Stimulated activated naive CD8-positive, alpha-beta T cell treated with anti-CD3 and anti-CD28 coated beads, Interleukin-15, Interleukin-2, amounts not matched to agents 100 ng/mL and 50 ng/mL, for 24 hours (primary cell): ENCODE results near the gene NPB.

Experiments used
- H3K27ac Mint-ChIP-seq: one replicate; pipeline ENCODE4 v1.8.0; 2021; ENCODE audit warnings: mild to moderate bottlenecking, mixed read lengths
- H3K27me3 Mint-ChIP-seq: one replicate; pipeline ENCODE4 v1.8.0; 2021; ENCODE audit warnings: mixed read lengths
- H3K36me3 Mint-ChIP-seq: one replicate; pipeline ENCODE4 v1.8.0; 2021; ENCODE audit warnings: low read depth, mixed read lengths
- H3K4me1 Mint-ChIP-seq: one replicate; pipeline ENCODE4 v1.8.0; 2021; ENCODE audit warnings: low read depth, mixed read lengths
- H3K4me3 Mint-ChIP-seq: one replicate; pipeline ENCODE4 v1.8.0; 2021; ENCODE audit warnings: mild to moderate bottlenecking, mixed read lengths
- H3K9me3 Mint-ChIP-seq: one replicate; pipeline ENCODE4 v1.8.0; 2021; ENCODE audit warnings: mixed read lengths

NPB gene

GRCh38 chr17:81930142-81931125 lies 28.4 kb downstream of the NPB start:
- Mint-ChIP-seq H3K9me3 (no peaks in the 10 kb centered on the region), H3K27ac (no peak overlapping the region), H3K4me3 (no peak overlapping the region), H3K36me3 (peaks cover 13% of the 10 kb centered on the region), H3K4me1 (peaks cover 30% of the 10 kb centered on the region), H3K27me3 (peaks cover 4% of the 10 kb centered on the region)

DNA sequence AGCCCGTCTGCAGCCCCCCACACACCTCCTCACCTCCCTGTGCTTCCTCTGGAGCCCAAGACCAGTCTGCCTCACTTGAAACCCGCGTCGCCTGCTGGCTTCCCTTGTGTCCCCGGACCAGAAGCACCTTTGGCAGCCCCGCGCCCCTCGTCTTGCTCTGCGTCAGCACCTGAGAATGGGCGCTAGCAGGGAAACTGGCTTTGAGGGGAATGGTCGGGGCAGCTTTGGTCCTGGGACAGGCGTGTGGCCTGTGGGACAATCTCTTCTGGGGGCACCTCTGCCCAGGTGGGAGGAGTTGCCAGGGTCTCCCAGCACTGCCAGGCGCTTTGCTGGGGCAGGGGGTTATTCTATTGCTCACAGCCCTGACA lies 29.1 kb downstream of the NPB start:
- H3K4me1 Mint-ChIP-seq, result peaks cover 31% of the 10 kb centered on the region
- H3K4me3 Mint-ChIP-seq, result no peak overlapping the region
- no peaks in the 10 kb centered on the region for H3K9me3 Mint-ChIP-seq
- peaks cover 4% of the 10 kb centered on the region for H3K27me3 Mint-ChIP-seq
- peaks cover 19% of the 10 kb centered on the region for H3K36me3 Mint-ChIP-seq
- no peak overlapping the region for H3K27ac Mint-ChIP-seq

DNA sequence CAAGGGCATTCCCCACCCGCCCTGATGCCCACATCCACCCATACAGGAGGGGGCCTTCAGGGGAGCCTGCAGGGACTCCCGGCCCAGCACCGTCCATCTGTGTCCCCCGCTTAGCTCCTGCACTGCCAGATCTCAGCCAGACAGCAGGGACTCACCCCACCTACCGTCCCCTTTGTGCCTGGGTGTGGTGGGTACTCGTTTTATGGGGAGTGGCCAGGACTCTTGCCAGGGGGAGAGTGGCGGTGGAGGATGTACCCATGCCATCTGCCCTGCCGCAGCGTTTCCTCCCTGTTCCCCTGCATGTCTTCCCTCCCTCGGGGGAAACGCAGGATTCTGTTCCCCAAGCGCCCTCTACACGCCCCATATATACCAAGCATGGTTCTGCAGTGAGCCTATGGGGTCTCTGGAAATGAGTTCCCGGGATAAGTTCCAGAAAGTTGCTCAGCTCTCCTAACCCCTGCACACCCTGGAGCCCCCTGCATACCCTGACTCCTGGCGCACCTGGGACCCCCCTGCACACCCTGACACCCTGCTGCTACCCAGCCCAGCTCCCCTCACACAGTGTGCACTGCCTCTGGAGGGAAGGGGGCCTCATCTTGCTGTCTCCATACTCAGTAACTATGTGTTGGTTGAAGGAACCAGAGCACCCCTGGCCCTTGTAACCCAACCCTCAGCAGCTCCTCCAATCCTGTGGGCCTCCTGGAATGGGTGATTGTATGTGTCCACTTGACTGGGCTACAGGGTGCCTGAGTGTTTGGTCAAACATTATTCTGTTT lies 29.7 kb downstream of the NPB start:
- Mint-ChIP-seq H3K27me3 (peaks cover 4% of the 10 kb centered on the region), H3K4me3 (peak overlapping the region; percentile 20), H3K27ac (no peak overlapping the region), H3K4me1 (peaks cover 29% of the 10 kb centered on the region), H3K36me3 (peaks cover 19% of the 10 kb centered on the region), H3K9me3 (no peaks in the 10 kb centered on the region)

- Mint-ChIP-seq H3K9me3 (no peaks in the 10 kb centered on the region), H3K27me3 (peaks cover 4% of the 10 kb centered on the region), H3K4me1 (peaks cover 30% of the 10 kb centered on the region), H3K4me3 (no peak overlapping the region), H3K27ac (no peak overlapping the region), H3K36me3 (peaks cover 19% of the 10 kb centered on the region)
Measured at GRCh38 chr17:81932333-81932983, 30.4 kb downstream of the NPB start.

DNA sequence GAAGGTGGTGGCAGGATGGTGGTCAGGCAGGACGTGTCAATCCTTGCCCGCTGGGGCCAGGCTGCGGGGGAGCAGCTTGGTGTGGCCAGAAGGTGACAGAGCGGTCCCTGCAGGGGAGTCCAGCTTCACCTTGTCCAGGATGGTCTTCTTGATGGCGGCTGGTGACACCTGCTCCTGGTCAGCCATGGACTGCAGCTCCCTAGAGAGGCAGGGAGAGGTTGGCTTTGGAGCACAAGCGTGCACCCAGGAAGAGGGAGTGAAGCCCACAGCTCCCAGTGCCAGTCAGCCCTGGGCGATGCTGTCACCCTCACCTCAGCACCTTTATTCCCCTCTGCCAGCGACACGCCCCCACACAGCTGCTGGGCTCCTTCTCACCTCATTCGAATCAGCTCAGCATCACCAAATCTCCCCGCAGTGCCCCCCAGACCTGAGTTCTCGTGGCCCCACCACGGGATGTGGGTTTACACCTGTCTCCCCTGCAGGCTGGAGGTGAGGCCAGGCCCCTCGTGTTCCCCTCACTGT lies 31.2 kb downstream of the NPB start:
- H3K4me3 Mint-ChIP-seq, result no peak overlapping the region
- no peak overlapping the region for H3K27ac Mint-ChIP-seq
- no peaks in the 10 kb centered on the region for H3K9me3 Mint-ChIP-seq
- H3K4me1 Mint-ChIP-seq, result peaks cover 38% of the 10 kb centered on the region
- peaks cover 19% of the 10 kb centered on the region for H3K36me3 Mint-ChIP-seq
- peaks cover 4% of the 10 kb centered on the region for H3K27me3 Mint-ChIP-seq

DNA sequence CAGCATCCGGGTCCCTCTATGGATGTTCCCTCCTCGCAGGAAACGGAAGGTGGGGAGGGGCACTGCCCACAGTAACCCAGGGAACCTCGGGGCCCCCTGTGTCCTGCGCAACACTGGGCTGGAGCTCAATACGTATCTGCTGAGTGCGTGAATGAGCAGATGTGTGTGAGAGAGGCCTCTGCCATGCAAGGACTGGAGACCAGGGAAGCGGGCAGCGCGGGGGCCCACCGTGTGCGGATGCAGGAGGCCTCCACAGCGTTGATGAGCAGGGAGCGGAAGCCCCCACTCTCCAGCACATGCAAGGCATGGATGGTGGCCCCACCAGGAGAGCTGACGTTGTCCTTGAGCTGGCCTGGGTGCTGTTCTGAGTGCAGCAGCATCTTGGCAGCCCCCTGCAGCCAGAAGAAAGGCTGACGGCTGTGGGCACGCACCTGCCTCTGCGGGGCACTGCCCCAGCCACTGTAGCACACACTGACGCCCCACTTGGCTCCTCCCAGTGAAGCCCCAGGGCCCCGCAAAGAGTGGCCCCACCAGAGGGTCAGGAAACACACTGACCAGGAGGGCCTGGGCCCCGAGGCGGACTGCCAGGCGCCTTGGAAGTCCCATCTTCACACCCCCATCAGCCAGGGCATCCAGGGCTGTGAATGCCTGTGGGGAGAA lies 32.2 kb downstream of the NPB start:
- Mint-ChIP-seq H3K36me3 (peaks cover 19% of the 10 kb centered on the region), H3K4me3 (no peak overlapping the region), H3K9me3 (no peaks in the 10 kb centered on the region), H3K4me1 (peaks cover 40% of the 10 kb centered on the region), H3K27ac (no peak overlapping the region), H3K27me3 (peaks cover under 1% of the 10 kb centered on the region)

DNA sequence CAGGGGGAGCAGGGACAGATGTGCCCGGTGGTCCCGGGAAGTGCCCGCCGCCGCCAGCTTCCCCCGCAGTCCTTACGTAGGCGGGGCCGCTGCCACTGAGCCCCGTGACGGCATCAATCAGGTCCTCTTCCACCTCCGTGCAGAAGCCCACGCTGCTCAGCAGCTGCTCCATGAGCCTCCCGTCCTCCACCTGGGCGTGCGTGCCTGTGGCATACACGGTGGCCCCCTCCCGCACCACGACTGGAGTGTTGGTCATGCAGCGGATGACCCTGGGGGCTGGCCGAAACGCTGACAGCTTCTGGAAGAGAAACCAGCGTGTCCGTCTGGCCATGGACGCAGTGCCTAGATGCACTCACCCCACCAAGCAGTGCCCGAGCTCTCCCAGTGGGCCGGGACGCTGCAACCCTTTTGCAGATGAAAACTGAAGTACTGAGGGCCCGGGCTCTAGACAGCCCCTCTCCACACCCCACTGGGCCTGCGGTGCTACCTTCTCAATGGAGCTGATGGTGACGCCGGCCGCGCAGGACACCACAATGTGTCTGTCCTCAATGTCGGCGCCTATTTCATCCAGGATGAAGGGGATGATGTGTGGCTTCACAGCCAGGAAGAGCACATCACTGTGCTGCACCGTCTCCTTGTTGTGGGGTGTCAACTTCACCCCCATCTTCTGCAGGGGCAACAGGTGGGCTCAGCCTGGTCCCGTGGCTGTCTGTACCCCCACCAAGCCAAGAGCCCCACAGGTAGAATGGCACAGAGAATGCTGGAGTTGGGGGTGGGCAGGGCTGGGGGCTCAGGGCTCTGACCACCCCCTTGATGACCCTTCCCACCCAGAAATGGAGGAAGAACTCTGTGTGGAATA lies 33.0 kb downstream of the NPB start:
- Mint-ChIP-seq H3K4me1 (peaks cover 40% of the 10 kb centered on the region), H3K27me3 (no peaks in the 10 kb centered on the region), H3K27ac (no peak overlapping the region), H3K36me3 (peaks cover 19% of the 10 kb centered on the region), H3K4me3 (peak overlapping the region; percentile 90), H3K9me3 (no peaks in the 10 kb centered on the region)

DNA sequence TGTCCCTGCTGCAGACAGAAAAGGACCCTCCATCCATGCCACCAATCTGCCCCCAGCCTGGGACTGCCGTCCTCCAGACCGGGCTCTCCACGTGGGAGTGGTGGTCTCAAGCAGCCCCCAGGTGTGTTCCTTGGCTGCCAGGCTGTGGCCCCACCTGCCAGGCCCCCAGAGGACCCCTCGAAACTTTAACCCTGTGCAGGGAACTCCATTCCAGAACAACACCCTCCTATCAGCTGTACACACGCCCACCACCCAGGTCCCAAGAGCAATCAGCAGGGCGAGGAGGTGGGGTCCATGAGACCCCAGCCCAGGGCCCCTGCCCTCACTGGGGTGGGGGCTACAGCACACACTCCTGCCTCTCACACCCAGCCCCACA lies 33.7 kb downstream of the NPB start:
- H3K36me3 Mint-ChIP-seq, result peaks cover 19% of the 10 kb centered on the region
- peak overlapping the region; percentile 93 for H3K27ac Mint-ChIP-seq
- H3K4me1 Mint-ChIP-seq, result peaks cover 37% of the 10 kb centered on the region
- peaks cover 5% of the 10 kb centered on the region for H3K27me3 Mint-ChIP-seq
- no peaks in the 10 kb centered on the region for H3K9me3 Mint-ChIP-seq
- peak overlapping the region; percentile 90 for H3K4me3 Mint-ChIP-seq

- H3K4me1 Mint-ChIP-seq, result peaks cover 22% of the 10 kb centered on the region
- no peaks in the 10 kb centered on the region for H3K9me3 Mint-ChIP-seq
- H3K36me3 Mint-ChIP-seq, result peaks cover 6% of the 10 kb centered on the region
- no peak overlapping the region for H3K27ac Mint-ChIP-seq
- H3K27me3 Mint-ChIP-seq, result peaks cover 5% of the 10 kb centered on the region
- no peak overlapping the region for H3K4me3 Mint-ChIP-seq
Measured at GRCh38 chr17:81939218-81939617, 37.2 kb downstream of the NPB start.

DNA sequence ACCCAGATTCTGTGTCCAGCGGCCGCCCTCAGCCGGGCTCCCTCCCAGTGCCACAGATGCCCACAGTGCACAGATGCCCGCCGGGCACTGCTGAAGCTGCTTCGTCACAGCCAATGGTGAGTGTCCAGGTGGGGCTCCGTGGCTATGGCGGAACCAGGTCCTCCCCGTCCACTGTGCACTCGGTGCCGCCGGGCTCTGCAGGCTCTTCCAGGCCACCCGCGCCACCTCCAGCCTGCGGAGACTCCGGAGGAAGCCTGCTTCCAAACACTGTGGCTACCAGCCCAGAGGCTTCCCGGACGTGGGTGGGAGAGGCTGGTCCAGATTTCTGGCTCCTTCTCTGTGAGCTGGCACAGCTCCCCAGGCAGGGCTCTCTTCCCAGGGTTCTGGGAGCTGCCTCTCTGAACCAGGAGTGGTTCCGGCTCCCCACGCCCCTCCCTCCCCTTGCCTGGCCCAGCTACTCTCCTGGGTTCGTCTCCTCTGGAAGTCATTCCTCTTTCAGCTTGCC lies 37.9 kb downstream of the NPB start:
- H3K4me1 Mint-ChIP-seq, result peaks cover 21% of the 10 kb centered on the region
- no peaks in the 10 kb centered on the region for H3K9me3 Mint-ChIP-seq
- peaks cover 6% of the 10 kb centered on the region for H3K36me3 Mint-ChIP-seq
- peaks cover 5% of the 10 kb centered on the region for H3K27me3 Mint-ChIP-seq
- no peak overlapping the region for H3K27ac Mint-ChIP-seq
- no peak overlapping the region for H3K4me3 Mint-ChIP-seq

GRCh38 chr17:81940538-81941483 lies 38.8 kb downstream of the NPB start:
- Mint-ChIP-seq H3K9me3 (no peaks in the 10 kb centered on the region), H3K36me3 (peaks cover 3% of the 10 kb centered on the region), H3K4me3 (no peak overlapping the region), H3K4me1 (peaks cover 16% of the 10 kb centered on the region), H3K27ac (no peak overlapping the region), H3K27me3 (peaks cover 5% of the 10 kb centered on the region)

- Mint-ChIP-seq H3K4me3 (no peak overlapping the region), H3K9me3 (no peaks in the 10 kb centered on the region), H3K4me1 (peaks cover 12% of the 10 kb centered on the region), H3K27me3 (peaks cover 5% of the 10 kb centered on the region), H3K36me3 (no peaks in the 10 kb centered on the region), H3K27ac (no peak overlapping the region)
Measured at GRCh38 chr17:81941484-81942166, 39.6 kb downstream of the NPB start.
